ENCODE measurements around the gene ITPR1.

- TF ChIP-seq SUZ12 (IDR thresholded peaks at IDR 0.05; ENCODE audit: extremely low read depth, insufficient read depth, insufficient read length) (no peak), YY1 (IDR thresholded peaks at IDR 0.05; ENCODE audit: insufficient read depth, insufficient read length) (no peak)
Observed at GRCh38 chr3:4458961-4459360, 34.2 kb upstream of the ITPR1 start.
